HL-60 (cell line): ENCODE results near the gene CAMK2D.

Source experiments
- CTCF ChIP-seq: IDR thresholded peaks from one replicate; pipeline ENCODE4 v1.5.1; 2011; ENCODE audit warnings: low read length, control low read depth, inconsistent platforms; ENCODE audit not compliant: insufficient read depth
- REST ChIP-seq: IDR thresholded peaks from 2 replicates; pipeline ENCODE4 v1.6.1; 2012; ENCODE audit warnings: low read depth; ENCODE audit not compliant: insufficient replicate concordance
- SPI1 ChIP-seq: IDR thresholded peaks from 2 replicates; pipeline ENCODE4 v1.6.1; 2012; ENCODE audit warnings: low read depth, mild to moderate bottlenecking, borderline replicate concordance

GRCh38 chr4:113496698-113497097 lies 264.8 kb downstream of the CAMK2D start:
- TF ChIP-seq REST (no peak), SPI1 (no peak), CTCF (no peak)
